Osteocyte (in vitro differentiated cells): ENCODE results near the gene ESRRA. TPM values are rescaled to one million over a fixed set of nuclear protein-coding genes. Genes with fewer than 3 reads are reported as not detected.
A peak's percentile ranks its signal among the peaks of the same experiment; 100 is the strongest.

Experiments
- DNase-seq: peaks from one replicate; pipeline ENCODE4 v3.0.0; 2021; ENCODE audit warnings: mixed read lengths; ENCODE audit not compliant: unreplicated experiment; ENCODE audit errors: extremely low spot score
- H3K27ac Mint-ChIP-seq: one replicate; pipeline ENCODE4 v1.8.0; 2021; ENCODE audit warnings: mild to moderate bottlenecking, mixed read lengths; ENCODE audit not compliant: unreplicated experiment
- H3K27me3 Mint-ChIP-seq: one replicate; pipeline ENCODE4 v1.8.0; 2021; ENCODE audit warnings: mixed read lengths; ENCODE audit not compliant: unreplicated experiment
- H3K36me3 Mint-ChIP-seq: one replicate; pipeline ENCODE4 v1.8.0; 2021; ENCODE audit warnings: mixed read lengths; ENCODE audit not compliant: unreplicated experiment
- H3K4me1 Mint-ChIP-seq: one replicate; pipeline ENCODE4 v1.8.0; 2021; ENCODE audit warnings: mixed read lengths; ENCODE audit not compliant: unreplicated experiment
- H3K4me3 Mint-ChIP-seq: one replicate; pipeline ENCODE4 v1.8.0; 2021; ENCODE audit warnings: mild to moderate bottlenecking, moderate library complexity, mixed read lengths; ENCODE audit not compliant: unreplicated experiment
- H3K9me3 Mint-ChIP-seq: one replicate; pipeline ENCODE4 v1.8.0; 2021; ENCODE audit warnings: mixed read lengths; ENCODE audit not compliant: unreplicated experiment
- CTCF ChIP-seq: fragments of 200-600 bp; sonication (generic); IDR thresholded peaks from 2 replicates; pipeline ENCODE4 v1.5.0; 2021; ENCODE audit warnings: antibody characterized with exemption, mild to moderate bottlenecking, moderate library complexity
- total RNA-seq: library from RNA; stranded (reverse); gene quantifications from 2 replicates; pipeline ENCODE4 v1.2.1, GENCODE V29; 2021

Gene ESRRA
- total RNA-seq, 1 donor from 2014 or later, result 37.4 TPM

GRCh38 chr11:64339754-64340408 is 34.6 kb downstream of the ESRRA start, which contains the start of gene CCDC88B:
Gene CCDC88B (plus strand): TSS chr11:64340204. CDS start chr11:64340267, 63 bp downstream.
- H3K4me3 Mint-ChIP-seq, result no peak within 1 kb of the TSS
- H3K36me3 Mint-ChIP-seq, result no peaks in the 10 kb centered on the region
- no peak for TF ChIP-seq CTCF
- no peaks in the 10 kb centered on the region for H3K9me3 Mint-ChIP-seq
- no peak within 1 kb of the TSS for H3K27ac Mint-ChIP-seq
- no peaks in the 10 kb centered on the region for H3K27me3 Mint-ChIP-seq
- peaks cover 4% of the 10 kb centered on the region for H3K4me1 Mint-ChIP-seq
- DNase-seq, result no peak

GRCh38 chr11:64340671-64341335 is 35.5 kb downstream of the ESRRA start:
- Mint-ChIP-seq H3K9me3 (no peaks in the 10 kb centered on the region), H3K36me3 (no peaks in the 10 kb centered on the region), H3K27ac (no peak overlapping the region), H3K4me3 (no peak overlapping the region), H3K4me1 (no peaks in the 10 kb centered on the region), H3K27me3 (no peaks in the 10 kb centered on the region)
- DNase-seq, result no peak
- TF ChIP-seq CTCF, result no peak

GRCh38 chr11:64341429-64341828 is 36.1 kb downstream of the ESRRA start:
- Mint-ChIP-seq H3K27me3 (no peaks in the 10 kb centered on the region), H3K4me1 (no peaks in the 10 kb centered on the region), H3K27ac (no peak overlapping the region), H3K4me3 (no peak overlapping the region), H3K36me3 (no peaks in the 10 kb centered on the region), H3K9me3 (no peaks in the 10 kb centered on the region)
- no peak for DNase-seq
- no peak for TF ChIP-seq CTCF

- no peak for DNase-seq
- Mint-ChIP-seq H3K9me3 (no peaks in the 10 kb centered on the region), H3K4me1 (no peaks in the 10 kb centered on the region), H3K4me3 (no peak overlapping the region), H3K27me3 (no peaks in the 10 kb centered on the region), H3K27ac (no peak overlapping the region), H3K36me3 (no peaks in the 10 kb centered on the region)
- peak; percentile 30 for TF ChIP-seq CTCF
Measured at GRCh38 chr11:64341851-64342791, 36.8 kb downstream of the ESRRA start.
